Omental fat pad (tissue), 4 donors: ENCODE results near the gene INPP5J. TPM values are rescaled to one million over a fixed set of nuclear protein-coding genes. Genes with fewer than 3 reads are reported as not detected.

Experiments used
- ATAC-seq: fragments of 150-250 bp; one replicate; pipeline ENCODE4 v1.9.1; 2016; ENCODE audit warnings: mild to moderate bottlenecking, moderate library complexity; ENCODE audit not compliant: low FRiP score
- DNase-seq: peaks from one replicate; pipeline ENCODE4 v3.0.0-alpha.2; 2019; ENCODE audit warnings: low spot score
- small RNA-seq: library from RNA; depleted of rRNA; stranded (forward); fragments of <200 nt; gene quantifications from one replicate; pipeline ENCODE3, GENCODE V24; 2016
- total RNA-seq, 4 donors: library from RNA; depleted of rRNA; stranded (reverse); fragments of >200 nt; gene quantifications; one replicate each; pipeline ENCODE4 v1.1.0, GENCODE V29; 2016
- TF ChIP-seq, protein P1 (sequence below), 3 donors: fragments of 450-650 bp; IDR thresholded peaks; one replicate each; pipeline ENCODE4 v1.5.1; 2016 to 2017; ENCODE audit warnings: antibody characterized with exemption in 3 of 3, mild to moderate bottlenecking in 3 of 3, moderate library complexity in 2 of 3

INPP5J gene
- total RNA-seq, 4 donors from 2014 or later = 0.24 to 0.84 (median 0.42) TPM

DNA sequence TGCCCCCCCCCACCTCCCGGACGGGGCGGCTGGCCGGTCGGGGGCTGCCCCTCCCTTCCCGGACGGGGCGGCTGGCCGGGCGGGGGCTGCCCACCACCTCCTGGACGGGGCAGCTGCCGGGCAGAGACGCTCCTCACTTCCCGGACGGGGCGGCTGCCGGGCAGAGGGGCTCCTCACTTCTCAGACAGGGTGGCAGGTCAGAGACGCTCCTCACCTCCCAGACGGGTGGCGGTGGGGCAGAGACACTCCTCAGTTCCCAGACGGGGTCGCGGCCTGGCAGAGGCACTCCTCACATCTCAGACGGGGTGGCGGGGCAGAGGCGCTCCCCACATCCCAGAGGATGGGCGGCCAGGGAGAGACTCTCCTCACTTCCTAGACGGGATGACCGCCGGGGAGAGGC lies 61.2 kb downstream of the INPP5J start:
- DNase-seq (no peak), ATAC-seq (no peak)
- TF ChIP-seq, protein P1, sequence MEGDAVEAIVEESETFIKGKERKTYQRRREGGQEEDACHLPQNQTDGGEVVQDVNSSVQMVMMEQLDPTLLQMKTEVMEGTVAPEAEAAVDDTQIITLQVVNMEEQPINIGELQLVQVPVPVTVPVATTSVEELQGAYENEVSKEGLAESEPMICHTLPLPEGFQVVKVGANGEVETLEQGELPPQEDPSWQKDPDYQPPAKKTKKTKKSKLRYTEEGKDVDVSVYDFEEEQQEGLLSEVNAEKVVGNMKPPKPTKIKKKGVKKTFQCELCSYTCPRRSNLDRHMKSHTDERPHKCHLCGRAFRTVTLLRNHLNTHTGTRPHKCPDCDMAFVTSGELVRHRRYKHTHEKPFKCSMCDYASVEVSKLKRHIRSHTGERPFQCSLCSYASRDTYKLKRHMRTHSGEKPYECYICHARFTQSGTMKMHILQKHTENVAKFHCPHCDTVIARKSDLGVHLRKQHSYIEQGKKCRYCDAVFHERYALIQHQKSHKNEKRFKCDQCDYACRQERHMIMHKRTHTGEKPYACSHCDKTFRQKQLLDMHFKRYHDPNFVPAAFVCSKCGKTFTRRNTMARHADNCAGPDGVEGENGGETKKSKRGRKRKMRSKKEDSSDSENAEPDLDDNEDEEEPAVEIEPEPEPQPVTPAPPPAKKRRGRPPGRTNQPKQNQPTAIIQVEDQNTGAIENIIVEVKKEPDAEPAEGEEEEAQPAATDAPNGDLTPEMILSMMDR (IDR thresholded peaks at IDR 0.05) = no peak

Small RNAs within 50 kb of the gene (small RNA-seq; reads per million reads assigned to genes)
- gene MIR3928 = 1.0 reads per million

Other genes starting within 250 kb of the INPP5J start
- 10 to 100 TPM; 13.9 to 18.6 (median 16.0) TPM for gene MORC2, start 154.2 kb upstream of the INPP5J start, total RNA-seq
- 100 to 1,000 TPM in 1 of 4 donors, 10 to 100 TPM in 3; 55.9 to 108 (median 61.0) TPM for gene TUG1, start 153.7 kb upstream of the INPP5J start, total RNA-seq
- gene SMTN, start 41.6 kb upstream of the INPP5J start, total RNA-seq = 100 to 1,000 TPM in 1 of 4 donors, 10 to 100 TPM in 3; 29.2 to 116 (median 32.2) TPM
- gene SELENOM, start 15.4 kb upstream of the INPP5J start, total RNA-seq = 100 to 1,000 TPM; 162 to 346 (median 230) TPM
- gene PLA2G3, start 17.5 kb downstream of the INPP5J start, total RNA-seq = not detected
- 10 to 100 TPM; 25.1 to 39.4 (median 30.0) TPM for gene RNF185, start 37.2 kb downstream of the INPP5J start, total RNA-seq
- gene LIMK2, start 89.3 kb downstream of the INPP5J start, total RNA-seq = 10 to 100 TPM; 32.0 to 66.2 (median 40.7) TPM
- 10 to 100 TPM; 32.8 to 61.2 (median 47.1) TPM for gene PIK3IP1, start 169.5 kb downstream of the INPP5J start, total RNA-seq
- gene PATZ1, start 223.4 kb downstream of the INPP5J start, total RNA-seq = 10 to 100 TPM; 10.8 to 15.4 (median 14.8) TPM